K562 (cell line): ENCODE data around the gene RTL1. TPM values are rescaled to one million over a fixed set of nuclear protein-coding genes. Genes with fewer than 3 reads are reported as not detected.

Experiments used
- ATAC-seq: fragments of 200-7000 bp; cut with Tn5 transposase; 3 replicates; pipeline ENCODE4 v1.9.1; 2020; ENCODE audit warnings: moderate library complexity
- BruUV-seq: library from RNA; stranded (reverse); fragments of 400-500 nt; replicated peaks from 2 replicates; lab custom pipeline; 2021; lab: Mats Ljungman, UMichigan
- CTCF ChIA-PET: fragments of 300-600 bp; formaldehyde crosslinking; extraction: SDS; loops from one replicate; lab custom pipeline; 2021; ENCODE audit warnings: low intra/inter-chr PET ratio; lab: Yijun Ruan, JAX
- POLR2A ChIA-PET: fragments of 300-600, 350-650 bp; sonication (Branson Sonifier 250); formaldehyde crosslinking; extraction: SDS; loops from one replicate; lab custom pipeline; 2021; ENCODE audit warnings: antibody characterized with exemption, inconsistent platforms; lab: Yijun Ruan, JAX
- DNase-seq, 4 experiments: peaks; one replicate each; pipeline versions ENCODE4 v3.0.0 to v3.0.0-alpha.2; 2011 to 2018; ENCODE audit warnings: low spot score in 3 of 4, mixed read lengths in 3 of 4; ENCODE audit errors: extremely low read depth in 1 of 4
- FAIRE-seq: peaks from 2 replicates; lab custom pipeline; 2011; peaks lifted over from hg19 to GRCh38; lab: Jason Lieb, UNC
- H2AFZ ChIP-seq: 2 replicates; pipeline ENCODE4 v1.6.0; 2011; ENCODE audit warnings: low read depth, low read length, control low read depth, inconsistent platforms
- H3K27ac ChIP-seq: fragments of 200-600 bp; 3 replicates; pipeline ENCODE4 v1.8.0; 2011; ENCODE audit warnings: low read depth, mild to moderate bottlenecking, control low read depth, inconsistent platforms, low read length, moderate library complexity, mixed read lengths; ENCODE audit errors: extremely low read depth
- H3K27me3 ChIP-seq, 2 experiments: fragments of 300-600 bp in 1 of 2; 2 replicates in 1 of 2; 3 replicates in 1 of 2; pipeline versions ENCODE4 v1.6.0 to v1.8.0; 2011; ENCODE audit warnings: inconsistent platforms in 2 of 2, low read length in 2 of 2, mild to moderate bottlenecking in 1 of 2, mixed read lengths in 1 of 2, moderate library complexity in 1 of 2; ENCODE audit not compliant: control insufficient read depth in 2 of 2, insufficient read depth in 2 of 2
- H3K36me3 ChIP-seq: fragments of 300-600 bp; 3 replicates; pipeline ENCODE4 v1.8.0; 2011; ENCODE audit warnings: mild to moderate bottlenecking, low read length, inconsistent platforms; ENCODE audit not compliant: control insufficient read depth, insufficient read depth
- H3K4me1 ChIP-seq, 2 experiments: fragments of 200-600 bp in 1 of 2; replicated peaks in 1 of 2; 2 replicates in 1 of 2; 3 replicates in 1 of 2; pipeline versions ENCODE4 v1.5.1 to v1.8.0; 2011; ENCODE audit warnings: inconsistent platforms in 2 of 2, low read length in 2 of 2, mild to moderate bottlenecking in 1 of 2, mixed read lengths in 1 of 2, moderate library complexity in 1 of 2; ENCODE audit not compliant: control insufficient read depth in 2 of 2, insufficient read depth in 2 of 2
- H3K4me2 ChIP-seq: 2 replicates; pipeline ENCODE4 v1.6.1; 2011; ENCODE audit warnings: low read length, control low read depth, inconsistent platforms, mixed read lengths; ENCODE audit not compliant: insufficient read depth
- H3K4me3 ChIP-seq: fragments of 200-600 bp; sonication (generic), shearing (Covaris generic); 2 replicates; pipeline ENCODE4 v1.5.1; 2016; ENCODE audit warnings: control low read depth, inconsistent platforms
- H3K79me2 ChIP-seq: fragments of 200-600 bp; 3 replicates; pipeline ENCODE4 v1.8.0; 2011; ENCODE audit warnings: low read length, inconsistent platforms; ENCODE audit not compliant: control insufficient read depth, insufficient read depth
- H3K9ac ChIP-seq, 2 experiments: 2 replicates each; pipeline versions ENCODE4 v1.6.0 to v1.6.1; 2011; ENCODE audit warnings: low read depth in 2 of 2, low read length in 2 of 2, control low read depth in 1 of 2, inconsistent platforms in 1 of 2, mild to moderate bottlenecking in 1 of 2, mixed read lengths in 1 of 2; ENCODE audit not compliant: insufficient read depth in 1 of 2
- H3K9me1 ChIP-seq: one replicate; pipeline ENCODE4 v1.6.0; 2011; ENCODE audit warnings: inconsistent platforms, mild to moderate bottlenecking, low read length, moderate library complexity; ENCODE audit not compliant: control insufficient read depth, insufficient read depth
- H3K9me3 ChIP-seq: replicated peaks from 2 replicates; pipeline ENCODE4 v1.5.1; 2011; ENCODE audit warnings: low read depth, low read length, inconsistent platforms; ENCODE audit not compliant: control insufficient read depth, insufficient read depth
- H4K20me1 ChIP-seq: replicated peaks from 2 replicates; pipeline ENCODE4 v1.6.1; 2011; ENCODE audit warnings: low read length, inconsistent platforms, mixed read lengths; ENCODE audit not compliant: control insufficient read depth, insufficient read depth
- EWSR1 ChIP-seq: fragments of 450-650 bp; IDR thresholded peaks from 2 replicates; pipeline ENCODE4 v1.6.1; 2018; ENCODE audit warnings: borderline replicate concordance, mild to moderate bottlenecking, low read depth, moderate library complexity; ENCODE audit not compliant: partially characterized antibody
- KDM2B ChIP-seq: fragments of 250-450 bp; sonication (Bioruptor Pico); IDR thresholded peaks from 2 replicates; pipeline ENCODE4 v1.8.0; 2021; ENCODE audit warnings: mild to moderate bottlenecking, moderate library complexity
- RBM39 ChIP-seq: fragments of 200-400 bp; formaldehyde crosslinking; optimal IDR thresholded peaks from 2 replicates; pipeline ENCODE3; 2018; ENCODE audit warnings: low read depth, low read length
- RUNX1 ChIP-seq: sonication (generic); IDR thresholded peaks from 2 replicates; pipeline ENCODE4 v1.6.1; 2016; ENCODE audit warnings: antibody characterized with exemption, low read depth
- TSHZ1 ChIP-seq: fragments of 250-450 bp; sonication (Bioruptor Pico); IDR thresholded peaks from 2 replicates; pipeline ENCODE4 v1.4.0; 2020; ENCODE audit warnings: mild to moderate bottlenecking, moderate library complexity
- ZNF507 ChIP-seq: conservative IDR thresholded peaks from 2 replicates; pipeline ENCODE4 v1.6.1; 2017; ENCODE audit warnings: missing genetic modification characterization, missing compliant biosample characterization
- ZNF75A ChIP-seq: fragments of 450-650 bp; formaldehyde crosslinking; IDR thresholded peaks from 2 replicates; pipeline ENCODE4 v1.4.0; 2020; ENCODE audit warnings: mild to moderate bottlenecking
- WGBS: fragments of 100-300 bp; shearing (Covaris generic); methylation state at CpG from one replicate; pipeline ENCODE4 v1.1.6; 2016; ENCODE audit warnings: low coverage, mixed read lengths; ENCODE audit not compliant: insufficient coverage; ENCODE audit errors: missing lambda C conversion rate; 5-methylcytosine and 5-hydroxymethylcytosine counted together
- in situ Hi-C: fragments of 300-500 bp; cut with MboI; formaldehyde crosslinking; loops from 4 replicates; pipeline ENCODE4 v1.15.0; 2018; ENCODE audit warnings: inconsistent platforms, mixed read lengths
- intact Hi-C: fragments of 100-400 bp; cut with micrococcal nuclease; formaldehyde crosslinking; loops from 2 replicates; pipeline ENCODE4 v1.14.2; 2022
- polyA plus RNA-seq, 8 experiments: library from polyadenylated mRNA; depleted of rRNA in 4 of 8; stranded (reverse) in 5 of 8; unstranded in 3 of 8; fragments of >200 nt; fragmentation: Nextera tagmentation in 2 of 8; fragmentation: Illumina TruSeq in 1 of 8; extraction: Ambion mirVana in 2 of 8; extraction: Trizol in 1 of 8; gene quantifications; 2 replicates each; pipeline versions ENCODE4 v1.2.1 to v1.2.3, GENCODE V29; 2011 to 2014; ENCODE audit warnings: inconsistent platforms in 1 of 8, missing spikeins in 1 of 8
- total RNA-seq, 7 experiments: library from RNA; depleted of rRNA in 6 of 7; stranded (reverse); fragments of >200 nt in 6 of 7; fragmentation: Illumina TruSeq in 2 of 7; extraction: Trizol in 2 of 7; gene quantifications; 2 replicates each; pipeline versions ENCODE4 v1.2.1 to v1.2.3, GENCODE V29; 2011 to 2021; ENCODE audit warnings: low replicate concordance in 1 of 7

The RTL1 gene
- total and polyA plus RNA-seq, 9 of the 15 experiments (the other 6 are each of a cell fraction or from before 2014, with no cell fraction given) = not detected

- no peak overlapping the region for H2AFZ ChIP-seq
- no peak overlapping the region for H3K9ac ChIP-seq
- WGBS = 53% methylated on average over 19 of the region's 26 CpGs
- no peaks in the 10 kb centered on the region; the same call in 1 of the 2 replicates for H4K20me1 ChIP-seq
- H3K9me1 ChIP-seq = no peaks in the 10 kb centered on the region
- FAIRE-seq (no peak), DNase-seq (no peak), ATAC-seq (no peak)
- no peaks in the 10 kb centered on the region for H3K79me2 ChIP-seq
- no peaks in the 10 kb centered on the region for H3K27me3 ChIP-seq
- H3K9me3 ChIP-seq = no peaks in the 10 kb centered on the region
- ChIA-PET POLR2A (interaction anchor here (0.6 kb wide), 1 partner anchor 17 kb away, joined by 5 read pairs; no protein-coding TSS in a partner anchor), CTCF (no interaction called here)
- TF ChIP-seq TSHZ1 (CRISPR knock-in tag) = no peak
- no peak for TF ChIP-seq RBM39
- no peak for TF ChIP-seq KDM2B (CRISPR knock-in tag)
- TF ChIP-seq ZNF507 (tag) = no peak
- TF ChIP-seq ZNF75A = no peak
- no peak for TF ChIP-seq RUNX1
- no peak for TF ChIP-seq EWSR1
- H3K4me3 ChIP-seq = no peak overlapping the region
- no TSS peak for BruUV-seq
- H3K36me3 ChIP-seq = no peaks in the 10 kb centered on the region
- in situ Hi-C loops = no loop called here
- H3K4me1 ChIP-seq = peaks cover 0 to 33% of the 10 kb centered on the region in 2 experiments; a peak in 3 of 5 replicates
- no peak overlapping the region for H3K4me2 ChIP-seq
- intact Hi-C loops = no loop called here
- H3K27ac ChIP-seq = no peak overlapping the region
Observed at GRCh38 chr14:100836941-100837804, 66.3 kb downstream of the RTL1 start.
